GM11168 (cell line): ENCODE measurements around the gene DCST2.
"Not testable (repeated sequence)": the region's sequence is repeated elsewhere in the genome, so short reads cannot be mapped to it uniquely, and the experiment has no call there.

Experiments used
- in situ Hi-C: fragments of 300-500 bp; cut with MboI; formaldehyde crosslinking; loops from one replicate; pipeline ENCODE4 v1.12.0; 2022; ENCODE audit warnings: low sequenced_read_pairs; ENCODE audit not compliant: unreplicated experiment

Gene DCST2

DNA sequence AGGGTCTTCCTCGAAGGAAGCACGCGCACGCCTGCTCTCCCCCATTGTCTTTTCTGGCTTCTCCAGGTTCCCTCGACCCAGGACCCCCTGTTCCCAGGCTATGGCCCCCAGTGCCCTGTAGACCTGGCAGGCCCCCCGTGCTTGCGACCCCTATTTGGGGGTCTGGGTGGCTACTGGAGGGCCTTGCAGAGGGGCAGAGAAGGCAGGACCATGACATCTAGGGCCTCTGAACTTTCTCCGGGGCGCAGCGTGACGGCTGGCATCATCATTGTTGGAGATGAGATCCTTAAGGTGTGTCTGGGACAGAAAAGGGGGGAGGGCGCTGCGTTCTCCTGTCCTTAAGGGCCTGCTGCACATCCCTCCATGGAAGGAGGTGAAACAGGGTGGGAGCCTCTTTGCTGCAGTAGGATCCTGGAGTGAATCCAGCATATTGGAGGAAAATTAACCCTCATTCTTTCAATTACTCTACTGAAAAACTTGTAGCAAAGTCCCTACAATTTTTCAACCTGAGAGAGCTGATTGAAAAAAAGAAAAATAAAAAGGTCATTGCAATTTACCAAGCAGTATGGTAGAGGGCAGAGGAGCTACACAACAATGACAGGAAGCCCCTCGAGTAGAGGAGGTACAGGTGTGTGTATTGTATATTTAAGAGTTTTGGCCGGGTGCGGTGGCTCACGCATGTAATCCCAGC, 49.7 kb downstream of the DCST2 start:
- in situ Hi-C loops: no loop called here

DNA sequence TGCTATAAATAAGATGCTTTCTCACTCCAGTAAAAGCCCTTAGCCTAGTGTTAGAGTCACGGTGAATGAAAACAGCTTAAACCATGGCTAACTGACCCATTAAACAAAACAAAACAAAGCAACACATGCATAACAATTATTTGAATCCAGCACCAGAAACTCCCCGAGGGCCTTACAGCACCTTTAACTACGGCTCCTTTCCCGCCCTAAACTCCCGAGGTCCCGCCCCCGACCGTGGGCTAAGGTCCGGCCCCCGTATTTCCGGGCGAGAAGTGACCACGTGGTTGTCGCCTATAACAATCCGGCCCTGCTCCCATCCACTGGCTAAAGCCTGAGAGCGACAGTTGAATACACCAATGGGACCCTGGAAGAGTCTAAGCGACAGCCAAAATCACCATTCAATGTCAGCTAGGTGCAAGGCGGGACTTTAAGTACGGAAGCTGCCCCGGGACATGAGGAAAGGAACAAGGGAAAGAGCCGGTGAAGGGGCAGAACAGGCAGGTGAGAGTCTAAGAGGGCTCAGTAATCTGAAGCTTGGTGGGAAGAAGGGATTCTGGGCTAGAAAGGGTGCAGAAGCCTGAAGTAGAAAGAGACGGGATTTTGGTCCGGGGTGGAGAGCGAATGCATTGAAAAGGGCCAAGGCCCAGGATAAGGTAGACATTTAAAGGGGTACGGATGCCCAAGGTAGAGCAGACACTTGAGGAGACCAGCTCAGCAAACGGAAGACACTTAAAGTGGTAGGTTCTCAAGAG, 50.5 kb downstream of the DCST2 start, which contains the start of gene FLAD1:
Gene FLAD1 (plus strand): TSS at position 448 of the 752 bp plus-strand sequence. CDS start 351 bp downstream, outside the sequence.
- in situ Hi-C loops: no loop called here

DNA sequence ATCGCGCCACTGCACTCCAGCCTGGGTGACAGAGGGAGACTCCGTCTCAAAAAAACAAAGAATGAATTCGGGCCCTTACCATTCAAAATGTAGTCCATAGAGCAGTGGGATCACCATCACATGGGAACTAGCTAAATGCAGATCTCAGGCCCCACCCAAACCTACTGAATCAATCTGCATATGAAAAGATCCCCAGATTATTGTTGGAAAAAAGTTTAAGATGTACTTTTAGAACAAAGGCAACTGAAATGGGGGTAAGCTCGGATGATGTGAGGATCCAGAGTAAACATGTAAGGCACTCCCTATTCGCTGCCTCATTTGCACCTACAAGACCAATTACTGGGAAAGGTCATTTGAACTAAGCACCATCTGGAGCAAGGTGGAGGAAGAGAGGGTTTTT, 51.2 kb downstream of the DCST2 start:
- in situ Hi-C loops: no loop called here

DNA sequence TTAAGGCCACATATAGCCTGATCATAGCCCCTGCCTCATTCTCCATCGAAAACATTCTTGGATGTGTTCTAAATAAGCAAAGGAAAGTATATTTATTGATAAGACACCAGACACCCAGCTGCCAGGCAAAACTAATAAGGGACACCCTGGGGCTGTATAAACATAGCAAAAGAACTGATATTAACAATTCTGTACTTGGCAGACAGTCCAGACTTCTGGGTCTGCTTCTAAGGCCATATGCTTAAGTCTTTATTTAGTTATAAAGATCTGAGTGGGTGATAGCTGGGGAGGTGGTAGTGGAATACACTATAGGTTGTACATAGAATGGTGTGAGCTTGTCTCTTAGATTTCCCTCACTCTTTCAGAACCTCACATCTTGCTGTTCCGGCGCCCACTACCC, 55.2 kb downstream of the DCST2 start:
- in situ Hi-C loops: no loop called here

DNA sequence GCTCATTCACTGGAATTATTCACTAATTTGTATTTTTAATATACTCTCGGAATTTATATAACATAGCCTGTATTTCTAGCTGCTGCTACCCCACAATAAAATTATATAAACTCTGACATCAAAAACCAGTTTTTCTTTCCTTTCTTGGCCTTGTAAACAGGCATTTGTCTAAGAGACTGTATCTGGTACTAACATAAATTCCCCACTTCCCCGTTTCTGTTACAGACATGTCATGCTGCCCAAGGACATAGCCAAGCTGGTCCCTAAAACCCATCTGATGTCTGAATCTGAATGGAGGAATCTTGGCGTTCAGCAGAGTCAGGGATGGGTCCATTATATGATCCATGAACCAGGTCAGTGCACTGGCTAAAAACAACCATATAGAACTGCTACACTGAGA, 55.8 kb downstream of the DCST2 start:
- in situ Hi-C loops: not testable (repeated sequence)

DNA sequence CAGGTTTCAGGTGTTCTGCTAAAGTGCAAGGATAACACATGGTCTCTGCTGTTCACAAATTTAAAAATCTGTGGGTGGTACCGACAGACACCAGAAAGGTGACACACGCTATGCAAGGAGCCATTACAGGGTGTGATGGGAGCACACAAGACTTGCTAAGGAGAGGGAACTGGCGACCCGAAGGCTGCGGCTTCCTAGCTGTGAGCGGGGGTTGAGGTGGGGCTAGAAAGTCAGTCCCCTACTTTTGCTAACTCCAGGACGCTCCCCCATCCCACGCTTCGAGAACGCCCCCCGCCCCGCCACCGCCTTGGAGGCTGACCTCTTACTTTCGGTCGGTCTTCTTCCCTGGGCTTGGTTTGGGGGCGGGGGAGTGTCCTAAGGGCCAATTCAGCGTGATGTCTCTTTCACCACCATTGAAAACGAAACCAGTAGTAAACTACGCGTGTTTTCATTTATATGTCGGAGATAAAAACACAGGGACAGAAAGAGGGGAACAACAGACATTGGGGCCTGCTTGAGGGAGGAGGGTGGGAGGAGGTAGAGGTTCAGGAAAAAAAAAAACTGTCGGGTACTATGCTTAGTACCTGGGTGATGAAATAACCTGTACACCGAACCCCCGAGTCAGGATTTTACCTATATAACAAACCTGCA, 58.0 kb downstream of the DCST2 start:
- in situ Hi-C loops: no loop called here

DNA sequence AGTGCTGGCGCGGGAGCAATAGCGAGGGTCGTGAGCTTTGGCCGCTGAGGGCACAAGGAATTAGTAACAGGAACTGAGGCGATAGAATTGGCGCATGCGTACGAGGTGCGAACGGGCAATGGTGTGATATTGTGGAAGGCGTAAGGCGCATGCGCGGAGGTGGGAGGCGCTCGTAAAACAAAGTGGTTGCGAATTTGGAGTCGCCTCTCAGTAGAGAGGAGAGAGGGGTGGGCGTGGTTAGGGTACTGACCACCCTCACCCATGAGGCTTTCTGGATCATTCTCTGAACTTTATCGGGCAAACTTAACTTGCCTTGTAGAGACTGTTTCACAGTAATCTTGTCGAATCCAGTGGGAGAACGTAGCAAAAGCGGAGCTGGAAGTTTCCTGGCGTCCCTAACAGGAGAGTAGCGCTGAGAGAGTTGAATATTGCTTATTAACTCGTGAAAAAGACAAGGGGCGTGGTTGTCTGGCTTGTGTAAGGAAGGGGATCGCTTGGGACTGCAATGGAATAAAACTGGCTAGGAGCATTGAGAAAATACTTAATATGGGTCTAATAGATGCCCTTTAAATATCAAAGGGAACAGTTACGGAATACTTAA, 58.7 kb downstream of the DCST2 start:
- in situ Hi-C loops: no loop called here

DNA sequence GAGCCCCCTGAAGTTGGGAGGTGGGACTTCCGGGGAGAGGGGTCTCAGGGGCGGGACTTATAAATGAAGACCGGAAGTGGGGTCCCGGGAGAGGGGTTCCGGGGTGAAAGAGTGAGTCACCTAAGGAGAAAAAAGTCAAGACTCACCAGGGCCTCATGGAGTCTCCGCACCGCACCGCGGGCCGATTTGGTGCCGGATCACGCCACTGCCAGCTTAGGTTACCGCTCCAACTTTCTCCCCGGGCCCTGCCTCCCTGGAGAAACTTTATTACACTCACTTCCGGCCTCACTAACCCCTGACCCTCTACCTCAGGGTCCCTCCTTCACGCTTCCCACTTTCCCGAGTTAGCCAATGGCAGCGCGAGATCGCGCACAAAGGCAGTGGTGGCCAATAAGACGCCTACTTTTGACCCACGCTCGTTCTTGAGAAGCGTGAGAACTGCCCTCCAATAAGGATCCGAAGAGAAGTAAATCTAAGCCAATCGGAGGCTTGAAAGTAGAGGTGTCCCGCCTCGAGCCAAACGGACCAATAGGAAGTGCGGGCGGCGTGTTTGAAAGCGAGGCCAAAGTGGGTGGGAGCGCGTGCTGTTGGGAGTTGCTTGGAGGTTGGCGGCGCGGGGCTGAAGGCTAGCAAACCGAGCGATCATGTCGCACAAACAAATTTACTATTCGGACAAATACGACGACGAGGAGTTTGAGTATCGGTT, 59.3 kb downstream of the DCST2 start, which contains the start of gene CKS1B:
Gene CKS1B (plus strand): TSS at position 580 of the 706 bp plus-strand sequence. CDS start 65 bp downstream, at position 645.
- in situ Hi-C loops: no loop called here

DNA sequence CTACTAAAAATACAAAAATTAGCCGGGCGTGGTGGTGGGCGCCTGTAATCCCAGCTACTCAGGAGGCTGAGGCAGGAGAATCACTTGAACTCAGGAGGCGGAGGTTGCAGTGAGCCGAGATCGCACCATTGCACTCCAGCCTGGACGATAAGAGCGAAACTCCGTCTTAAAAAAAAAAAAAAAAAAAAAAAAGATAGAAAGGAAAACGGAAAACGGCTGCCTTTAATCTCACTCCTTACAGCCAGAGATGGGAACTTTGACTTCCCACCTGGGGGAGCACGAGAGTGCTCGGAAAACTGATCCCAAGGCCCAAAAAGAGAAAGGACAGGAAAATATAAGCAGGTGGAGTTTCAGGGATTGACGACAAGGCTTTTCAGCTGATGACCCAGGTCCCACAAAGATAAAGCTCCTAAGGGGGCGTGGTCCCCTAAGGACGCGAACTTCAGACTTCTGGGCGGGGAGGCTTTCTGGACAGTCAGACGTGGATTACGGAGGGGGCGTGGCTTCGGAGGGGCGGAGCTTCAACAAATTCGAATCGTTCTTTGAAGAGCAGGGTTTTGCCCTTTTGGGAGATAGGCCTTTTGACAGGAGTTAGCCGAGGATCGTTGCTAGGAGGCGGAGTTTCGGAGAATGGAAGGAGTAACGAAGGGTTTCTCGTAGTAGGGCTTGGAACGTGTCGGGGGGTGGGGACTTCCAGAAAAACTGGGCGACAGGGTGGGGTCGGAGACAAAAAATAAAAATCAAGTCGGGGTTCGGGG, 60.1 kb downstream of the DCST2 start:
- in situ Hi-C loops: no loop called here

DNA sequence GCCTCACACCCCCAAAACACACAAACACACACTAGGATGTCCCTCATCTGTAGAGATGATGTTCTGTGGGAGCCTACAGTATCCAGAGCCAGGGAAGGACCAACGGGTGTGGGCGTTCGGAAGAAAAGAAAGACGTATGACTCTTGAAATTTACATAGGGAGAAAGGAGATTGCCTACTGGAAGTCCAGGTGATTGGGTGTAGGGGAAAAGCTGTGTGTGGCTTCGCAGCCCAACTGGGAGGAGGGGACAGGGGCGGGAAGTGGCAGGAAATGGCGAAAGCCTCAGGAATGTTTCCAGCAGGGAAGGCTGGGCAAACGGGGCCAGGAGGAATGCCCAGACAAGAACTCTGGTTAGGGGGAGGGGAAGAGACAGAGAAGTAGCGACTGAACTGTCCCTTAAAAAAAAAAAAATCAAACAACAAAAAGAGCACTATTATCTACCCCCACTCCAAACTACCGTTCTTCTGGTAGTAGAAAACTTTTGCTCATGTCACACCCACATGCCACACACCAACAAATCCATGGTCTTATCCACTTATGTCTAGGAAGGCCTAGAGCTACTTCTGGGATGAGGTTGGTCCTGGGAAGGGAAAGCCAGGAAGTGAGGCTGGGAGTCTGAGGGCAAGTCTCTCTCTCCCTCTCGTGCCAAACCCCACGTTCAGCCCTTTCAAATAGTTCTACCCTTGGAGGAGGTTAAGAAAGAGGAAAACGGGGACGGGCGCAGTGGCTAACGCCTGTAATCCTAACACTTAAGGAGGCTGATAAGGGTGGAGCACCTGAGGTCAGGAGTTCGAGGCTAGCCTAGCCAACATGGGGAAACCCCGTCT, 60.9 kb downstream of the DCST2 start:
- in situ Hi-C loops: no loop called here

DNA sequence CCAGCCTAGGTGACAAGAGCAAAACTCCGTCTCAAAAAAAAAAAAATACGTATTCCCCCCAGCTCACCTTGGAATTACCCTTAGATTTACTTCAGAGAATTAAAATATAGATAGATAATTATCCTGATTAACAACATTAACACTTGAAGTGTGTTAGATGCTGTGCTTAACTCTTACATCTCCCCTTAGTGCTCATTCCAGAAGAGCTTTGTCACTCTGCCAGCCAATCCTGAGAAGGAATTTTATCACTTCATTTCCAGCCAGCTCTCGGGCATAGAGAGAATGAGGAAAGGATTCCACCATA, 61.4 kb downstream of the DCST2 start:
- in situ Hi-C loops: no loop called here

DNA sequence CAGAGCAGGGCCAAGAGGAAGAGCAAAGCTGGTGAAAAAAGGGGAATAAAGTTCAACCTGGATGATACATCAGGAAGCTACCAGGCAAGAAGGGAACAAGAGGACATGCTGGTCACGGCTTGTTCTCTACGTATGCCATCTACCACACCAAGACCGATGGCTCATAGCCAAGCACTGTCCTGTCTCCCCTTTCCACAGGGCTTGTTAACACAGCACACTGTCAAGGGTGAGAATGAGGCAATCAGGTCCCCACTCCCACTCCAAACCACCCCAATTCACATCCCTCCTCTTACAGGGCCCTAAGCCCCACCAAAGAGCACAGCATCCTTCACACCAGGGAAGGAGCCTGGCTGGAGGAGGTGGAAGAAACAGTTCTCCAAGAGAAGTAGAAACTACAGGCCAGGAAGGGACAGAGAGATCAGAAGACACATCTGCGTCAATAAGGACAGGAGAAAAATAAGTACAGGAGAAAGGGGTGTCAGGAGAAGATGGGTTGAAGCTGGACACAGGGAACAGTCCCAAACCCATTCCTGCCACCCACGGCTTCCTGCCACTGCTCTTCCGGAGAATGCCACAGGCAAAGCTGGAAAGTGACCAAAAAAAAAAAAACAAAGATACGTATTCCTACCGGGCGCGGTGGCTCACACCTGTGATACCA, 62.1 kb downstream of the DCST2 start:
- in situ Hi-C loops: no loop called here

DNA sequence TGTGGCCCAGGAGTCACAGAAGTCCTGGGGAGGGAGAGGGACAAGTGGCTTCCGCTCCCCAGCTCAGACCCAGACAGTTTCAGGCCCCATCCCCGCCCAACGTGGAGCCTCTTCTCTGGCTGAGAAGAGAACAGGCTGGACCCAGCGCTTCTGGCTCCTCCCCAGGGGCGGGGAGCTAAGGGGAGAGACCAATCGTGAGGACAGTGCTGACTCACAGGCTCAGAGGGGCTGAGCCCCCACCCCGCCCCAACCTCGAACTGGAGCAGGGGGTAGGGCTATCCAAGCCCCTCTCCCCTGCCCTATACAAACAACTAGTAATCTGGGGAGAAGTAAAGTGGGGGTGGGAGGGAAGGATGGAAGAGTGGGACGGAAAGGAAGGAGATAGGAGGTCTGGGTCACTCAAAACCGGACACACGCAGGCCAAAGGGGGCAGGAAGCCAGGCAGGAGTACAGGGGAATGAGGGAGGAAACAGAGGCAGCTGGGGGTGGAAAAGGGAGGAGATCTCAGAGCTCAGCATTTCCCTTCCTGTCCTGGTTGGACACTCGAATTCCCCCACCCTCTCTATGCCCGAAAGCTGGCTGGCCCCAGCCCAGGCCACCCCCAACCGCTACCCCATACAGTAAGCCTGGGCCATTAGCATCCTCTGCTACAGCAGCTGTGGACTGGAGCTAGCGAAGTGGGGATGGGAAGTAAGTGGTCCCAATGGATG, 62.8 kb downstream of the DCST2 start, which contains the start of gene SHC1:
Gene SHC1 (minus strand): TSS at position 117 of the 710 bp plus-strand sequence. CDS start 221 bp downstream, outside the sequence.
- in situ Hi-C loops: no loop called here

DNA sequence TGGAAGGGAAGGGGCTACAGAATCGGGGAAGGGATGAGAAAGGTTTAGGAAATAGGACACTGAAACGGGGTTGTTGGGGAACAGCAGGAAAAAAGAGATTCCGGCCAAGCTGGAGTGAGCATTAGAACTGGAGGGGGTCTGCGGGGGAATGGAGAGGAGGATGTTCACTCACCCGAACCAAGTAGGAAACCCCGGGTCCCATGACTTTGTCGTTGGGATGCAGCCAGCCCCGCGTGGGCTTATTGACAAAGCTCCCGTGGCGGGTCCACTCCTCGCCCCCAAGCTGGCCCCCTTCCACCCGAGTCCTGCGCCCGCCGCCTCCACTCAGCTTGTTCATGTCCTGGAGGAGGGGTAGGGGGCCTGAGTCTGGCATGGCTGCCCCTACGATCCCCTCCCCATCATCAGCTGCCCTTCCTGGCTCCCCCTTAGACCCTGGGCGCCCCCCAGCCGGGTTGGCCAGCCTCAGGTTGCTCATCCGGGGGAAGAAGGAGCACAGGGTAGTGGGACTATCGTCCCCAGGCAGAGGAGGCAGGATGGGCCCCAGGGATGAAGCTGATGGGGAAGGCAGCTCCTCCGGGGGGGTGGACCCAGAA, 63.6 kb downstream of the DCST2 start:
- in situ Hi-C loops: no loop called here

DNA sequence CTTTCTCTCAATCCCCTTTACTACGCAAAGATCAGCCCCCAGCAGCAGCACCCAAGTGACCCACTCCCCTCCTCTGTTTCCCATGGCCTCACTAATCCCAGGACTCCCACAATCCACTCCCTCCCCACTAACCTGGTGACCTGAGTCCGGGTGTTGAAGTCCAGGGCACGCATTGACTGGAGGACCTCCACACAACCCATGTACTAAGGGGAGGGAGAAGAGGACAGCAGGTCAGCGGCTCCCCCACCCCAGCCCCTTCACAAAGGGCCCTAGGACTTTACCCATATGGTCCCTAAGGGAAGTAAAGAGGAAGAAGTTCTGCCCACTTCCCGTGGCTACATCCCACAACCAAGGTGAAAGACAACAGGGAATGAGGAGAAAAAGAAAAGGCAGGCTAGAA, 64.3 kb downstream of the DCST2 start:
- in situ Hi-C loops: no loop called here

DNA sequence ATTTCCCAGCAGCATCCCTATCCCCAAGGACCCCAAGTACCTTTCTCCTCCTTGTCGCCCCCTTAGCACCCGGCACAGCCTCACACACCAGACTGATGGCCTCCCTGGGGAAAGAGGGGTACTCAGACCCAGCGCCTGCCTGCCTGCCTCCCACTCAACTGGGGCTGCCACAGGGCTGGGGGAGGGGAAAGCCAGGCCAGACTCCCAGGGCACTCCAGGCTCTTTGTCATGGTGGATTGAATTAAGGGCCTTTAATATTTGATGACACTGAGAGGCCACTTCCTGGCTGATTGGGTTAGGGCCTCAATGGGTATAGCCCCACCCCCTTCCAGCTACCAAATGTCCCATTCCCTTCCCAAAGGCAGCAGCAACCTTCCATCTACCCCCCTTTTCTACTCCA, 64.8 kb downstream of the DCST2 start:
- in situ Hi-C loops: no loop called here
